ENCODE measurements around the gene SLC9B1. TPM values are rescaled to one million over a fixed set of nuclear protein-coding genes. Genes with fewer than 3 reads are reported as not detected.

The SLC9B1 gene
- total and polyA plus RNA-seq, 2 of the 13 experiments (the other 11 are each of a cell fraction or from before 2014, with no cell fraction given): 0.17 to 0.20 TPM

DNA sequence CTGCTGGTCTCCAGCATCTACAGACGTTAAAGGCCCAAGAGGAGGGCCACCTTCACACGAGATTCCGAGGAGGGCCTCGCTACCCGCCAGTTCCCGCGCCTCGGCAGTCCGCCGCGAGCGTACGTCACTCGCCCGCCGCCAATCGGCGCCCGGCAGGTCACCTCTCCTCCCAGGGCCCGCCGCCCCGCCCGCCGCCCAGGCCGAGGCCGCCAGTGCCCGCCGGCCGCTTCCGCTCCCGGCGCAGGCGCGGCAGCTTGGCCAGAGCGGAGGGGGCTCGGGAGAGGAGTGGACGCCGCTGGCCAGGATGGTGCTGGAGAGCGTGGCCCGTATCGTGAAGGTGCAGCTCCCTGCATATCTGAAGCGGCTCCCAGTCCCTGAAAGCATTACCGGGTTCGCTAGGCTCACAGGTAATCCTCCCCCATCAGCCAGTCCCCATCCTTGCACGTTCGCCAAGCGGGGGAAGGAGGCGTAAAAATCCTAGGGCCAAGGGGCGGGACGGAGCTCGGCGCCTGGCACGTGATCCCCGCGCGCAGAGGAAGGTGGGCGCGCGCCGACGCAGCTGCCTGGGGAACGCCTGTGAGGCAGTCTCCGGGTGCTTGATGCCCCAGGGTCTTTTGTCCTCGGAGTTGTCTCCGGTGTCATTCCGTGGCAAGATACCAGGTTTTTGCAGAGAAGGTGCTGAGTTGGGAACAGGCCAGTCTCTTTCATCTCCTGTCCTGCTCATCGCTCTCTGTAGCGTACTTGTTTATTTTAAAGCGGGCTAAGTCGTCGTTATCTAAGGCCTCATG is 150.5 kb downstream of the SLC9B1 start, which contains the start of gene CISD2 (continued):
- TF ChIP-seq SMAD1 (CRISPR knock-in tag; IDR thresholded peaks at IDR 0.05; ENCODE audit: borderline replicate concordance, low read depth) (peak; percentile 96), BCL6 (CRISPR knock-in tag; IDR thresholded peaks at IDR 0.05) (peak; percentile 47; the same call in 1 of the 2 replicates), ZNF891 (CRISPR knock-in tag; IDR thresholded peaks at IDR 0.05) (peak; percentile 93), ZNF607 (CRISPR knock-in tag; IDR thresholded peaks at IDR 0.05; ENCODE audit: borderline replicate concordance) (peak; percentile 96), ZNF253 (CRISPR knock-in tag; IDR thresholded peaks at IDR 0.05; ENCODE audit: borderline replicate concordance) (no peak; the same call in 1 of the 2 replicates), ZNF446 (CRISPR knock-in tag; IDR thresholded peaks at IDR 0.05) (peak; percentile 87), SIN3A (IDR thresholded peaks at IDR 0.05; ENCODE audit: borderline replicate concordance, low read depth, low read length) (peak; percentile 46; the same call in 1 of the 2 replicates), EP300 (IDR thresholded peaks at IDR 0.05; ENCODE audit: low read depth in 2 of 2, low read length in 2 of 2) (no peak), EP300 (CRISPR knock-in tag; IDR thresholded peaks at IDR 0.05; ENCODE audit: borderline replicate concordance) (peak; percentile 26; the same call in 1 of the 2 replicates), ZNF224 (CRISPR knock-in tag; IDR thresholded peaks at IDR 0.05) (peak; percentile 70; the same call in 1 of the 2 replicates), HOXA3 (CRISPR knock-in tag; IDR thresholded peaks at IDR 0.05) (peak; percentile 83), ZMYM2 (CRISPR knock-in tag; IDR thresholded peaks at IDR 0.05) (0 out of 2 replicates have a peak, but pooled peaks have one; percentile 14), HDAC1 (CRISPR knock-in tag; IDR thresholded peaks at IDR 0.05) (peak; percentile 57), ZFX (CRISPR knock-in tag; IDR thresholded peaks at IDR 0.05; ENCODE audit: low read depth) (peak; percentile 94), CBX5 (CRISPR knock-in tag; IDR thresholded peaks at IDR 0.05; ENCODE audit: borderline replicate concordance) (peak; percentile 2; the same call in 1 of the 2 replicates), DNMT3B (CRISPR knock-in tag; conservative IDR thresholded peaks at IDR 0.05) (peak; percentile 78; the same call in 1 of the 2 replicates), SP140L (CRISPR knock-in tag; IDR thresholded peaks at IDR 0.05; ENCODE audit: borderline replicate concordance) (no peak), SMC3 (IDR thresholded peaks at IDR 0.05; ENCODE audit: low read length) (no peak), ZNF562 (CRISPR knock-in tag; IDR thresholded peaks at IDR 0.05; ENCODE audit: borderline replicate concordance) (0 out of 2 replicates have a peak, but pooled peaks have one; percentile 27)
- TF ChIP-seq, protein P1, sequence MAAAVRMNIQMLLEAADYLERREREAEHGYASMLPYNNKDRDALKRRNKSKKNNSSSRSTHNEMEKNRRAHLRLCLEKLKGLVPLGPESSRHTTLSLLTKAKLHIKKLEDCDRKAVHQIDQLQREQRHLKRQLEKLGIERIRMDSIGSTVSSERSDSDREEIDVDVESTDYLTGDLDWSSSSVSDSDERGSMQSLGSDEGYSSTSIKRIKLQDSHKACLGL (CRISPR knock-in tag; IDR thresholded peaks at IDR 0.05): peak; percentile 81
- TF ChIP-seq, protein P2, sequence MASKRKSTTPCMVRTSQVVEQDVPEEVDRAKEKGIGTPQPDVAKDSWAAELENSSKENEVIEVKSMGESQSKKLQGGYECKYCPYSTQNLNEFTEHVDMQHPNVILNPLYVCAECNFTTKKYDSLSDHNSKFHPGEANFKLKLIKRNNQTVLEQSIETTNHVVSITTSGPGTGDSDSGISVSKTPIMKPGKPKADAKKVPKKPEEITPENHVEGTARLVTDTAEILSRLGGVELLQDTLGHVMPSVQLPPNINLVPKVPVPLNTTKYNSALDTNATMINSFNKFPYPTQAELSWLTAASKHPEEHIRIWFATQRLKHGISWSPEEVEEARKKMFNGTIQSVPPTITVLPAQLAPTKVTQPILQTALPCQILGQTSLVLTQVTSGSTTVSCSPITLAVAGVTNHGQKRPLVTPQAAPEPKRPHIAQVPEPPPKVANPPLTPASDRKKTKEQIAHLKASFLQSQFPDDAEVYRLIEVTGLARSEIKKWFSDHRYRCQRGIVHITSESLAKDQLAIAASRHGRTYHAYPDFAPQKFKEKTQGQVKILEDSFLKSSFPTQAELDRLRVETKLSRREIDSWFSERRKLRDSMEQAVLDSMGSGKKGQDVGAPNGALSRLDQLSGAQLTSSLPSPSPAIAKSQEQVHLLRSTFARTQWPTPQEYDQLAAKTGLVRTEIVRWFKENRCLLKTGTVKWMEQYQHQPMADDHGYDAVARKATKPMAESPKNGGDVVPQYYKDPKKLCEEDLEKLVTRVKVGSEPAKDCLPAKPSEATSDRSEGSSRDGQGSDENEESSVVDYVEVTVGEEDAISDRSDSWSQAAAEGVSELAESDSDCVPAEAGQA (IDR thresholded peaks at IDR 0.05; ENCODE audit: low read depth): peak; percentile 64
- TF ChIP-seq, protein P2 (CRISPR knock-in tag; IDR thresholded peaks at IDR 0.05; ENCODE audit: borderline replicate concordance): no peak
